AG04450 (cell line): ENCODE data around the gene CD44. TPM values are rescaled to one million over a fixed set of nuclear protein-coding genes. Genes with fewer than 3 reads are reported as not detected.

Source experiments
- CTCF ChIA-PET: fragments of 300-600, 350-600 bp; formaldehyde crosslinking; extraction: SDS; loops from one replicate; lab custom pipeline; 2022; ENCODE audit warnings: antibody characterized with exemption, inconsistent platforms; lab: Charles Lee
- POLR2A ChIA-PET: fragments of 350-600 bp; formaldehyde crosslinking; extraction: SDS; loops from one replicate; lab custom pipeline; 2021; ENCODE audit warnings: antibody characterized with exemption, inconsistent platforms; lab: Yijun Ruan, JAX
- DNase-seq: peaks from one replicate; pipeline ENCODE4 v3.0.0-alpha.2; 2011; ENCODE audit warnings: low read depth, low spot score
- H3K27ac ChIP-seq: one replicate; pipeline ENCODE4 v1.5.1; 2012; ENCODE audit warnings: low read depth, low read length, control low read depth
- H3K27me3 ChIP-seq: one replicate; pipeline ENCODE4 v1.6.0; 2012; ENCODE audit warnings: low read length; ENCODE audit not compliant: control insufficient read depth, insufficient read depth
- H3K4me3 ChIP-seq: 2 replicates; pipeline ENCODE4 v1.5.1; 2011; ENCODE audit warnings: mild to moderate bottlenecking, low read depth, low read length, control low read depth
- H3K9me3 ChIP-seq: 2 replicates; pipeline ENCODE4 v1.5.1; 2012; ENCODE audit warnings: low read length; ENCODE audit not compliant: control insufficient read depth, insufficient read depth
- CTCF ChIP-seq: IDR thresholded peaks from 2 replicates; pipeline ENCODE4 v1.5.1; 2011; ENCODE audit warnings: low read depth, low read length, control low read depth, inconsistent platforms
- polyA plus RNA-seq: library from polyadenylated mRNA; depleted of rRNA; stranded (reverse); fragments of >200 nt; gene quantifications from 2 replicates; pipeline ENCODE4 v1.2.3, GENCODE V29; 2011

The CD44 gene
- polyA plus RNA-seq, 1 experiment, result 1,817 TPM

GRCh38 chr11:35231076-35231860, 92.3 kb downstream of the CD44 start:
- CTCF ChIA-PET, result no interaction called here
- POLR2A ChIA-PET, result no interaction called here
- no peak for DNase-seq
- H3K4me3 ChIP-seq, result no peak overlapping the region
- H3K27me3 ChIP-seq, result no peaks in the 10 kb centered on the region
- H3K9me3 ChIP-seq, result peaks cover 3% of the 10 kb centered on the region; the same call in 1 of the 2 replicates
- H3K27ac ChIP-seq, result no peak overlapping the region
- TF ChIP-seq CTCF, result no peak

DNA sequence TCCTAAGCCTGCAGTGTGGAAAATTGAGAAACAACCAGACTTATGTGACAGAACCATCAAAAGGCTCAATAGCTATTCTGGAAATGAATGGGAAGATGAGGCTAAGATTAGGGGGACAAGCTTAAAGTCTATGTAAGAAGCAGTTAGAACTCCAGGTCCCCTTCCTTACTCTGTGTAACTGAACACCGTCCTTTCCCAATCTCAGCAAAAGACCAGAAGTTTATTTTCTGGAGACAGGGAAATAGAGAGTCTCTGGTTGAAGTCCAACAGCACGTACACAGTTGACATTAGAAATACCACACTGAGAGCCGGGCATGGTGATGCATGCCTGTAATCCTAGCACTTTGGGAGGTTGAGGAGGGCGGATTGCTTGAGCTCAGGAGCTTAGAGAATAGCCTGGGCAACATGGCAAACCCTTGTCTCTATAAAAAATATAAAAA, 93.9 kb downstream of the CD44 start:
- peaks cover 3% of the 10 kb centered on the region; the same call in 1 of the 2 replicates for H3K9me3 ChIP-seq
- CTCF ChIA-PET, result interaction anchor here (0.8 to 1.0 kb wide), 2 partner anchors 73 to 306 kb away, joined by 3 read pairs; no protein-coding TSS in a partner anchor
- no peaks in the 10 kb centered on the region for H3K27me3 ChIP-seq
- H3K27ac ChIP-seq, result peak overlapping the region; percentile 33
- POLR2A ChIA-PET, result interaction anchor here (0.6 to 0.8 kb wide), 4 partner anchors 35 to 130 kb away, joined by 3 to 6 read pairs (median 4); no protein-coding TSS in a partner anchor
- no peak for TF ChIP-seq CTCF
- no peak overlapping the region for H3K4me3 ChIP-seq
- peak; percentile 48 for DNase-seq

DNA sequence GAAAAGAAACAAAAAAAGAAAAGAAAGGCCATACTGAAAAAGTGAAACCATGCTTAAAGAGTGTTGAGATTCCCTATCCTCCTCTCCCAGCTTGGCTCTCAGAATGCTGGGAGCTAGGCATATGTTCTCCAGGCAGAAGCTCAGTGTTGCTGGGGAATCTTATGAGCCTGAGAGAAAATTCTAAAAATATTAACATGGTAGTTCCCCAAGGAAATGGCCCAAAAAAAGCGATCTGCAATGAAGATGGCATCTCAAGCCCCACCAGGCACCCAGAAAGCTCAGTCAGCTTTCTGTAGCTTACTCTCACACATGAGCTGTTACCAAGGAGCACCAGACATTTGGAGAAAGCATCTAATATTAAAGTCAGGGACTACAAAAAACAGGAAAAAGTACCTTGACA, 94.5 kb downstream of the CD44 start:
- CTCF ChIA-PET, result no interaction called here
- no peak for DNase-seq
- Histone ChIP-seq H3K27ac (peak overlapping the region; percentile 33), H3K9me3 (peaks cover 3% of the 10 kb centered on the region; the same call in 1 of the 2 replicates), H3K4me3 (no peak overlapping the region), H3K27me3 (no peaks in the 10 kb centered on the region)
- POLR2A ChIA-PET, result interaction anchor here (0.6 kb wide), 1 partner anchor 51 kb away, joined by 4 read pairs; no protein-coding TSS in a partner anchor
- TF ChIP-seq CTCF, result no peak

- TF ChIP-seq CTCF, result no peak
- DNase-seq, result no peak
- Histone ChIP-seq H3K4me3 (no peak overlapping the region), H3K27ac (no peak overlapping the region), H3K27me3 (no peaks in the 10 kb centered on the region), H3K9me3 (peaks cover 3% of the 10 kb centered on the region; the same call in 1 of the 2 replicates)
- ChIA-PET POLR2A (no interaction called here), CTCF (no interaction called here)
Observed at GRCh38 chr11:35234460-35235156, 95.6 kb downstream of the CD44 start.
